ENCODE results near the gene ACO1. TPM values are rescaled to one million over a fixed set of nuclear protein-coding genes. Genes with fewer than 3 reads are reported as not detected.

ACO1 gene
- total and polyA plus RNA-seq, 2 experiments from 2014 or later: 42.1 to 51.5 TPM

DNA sequence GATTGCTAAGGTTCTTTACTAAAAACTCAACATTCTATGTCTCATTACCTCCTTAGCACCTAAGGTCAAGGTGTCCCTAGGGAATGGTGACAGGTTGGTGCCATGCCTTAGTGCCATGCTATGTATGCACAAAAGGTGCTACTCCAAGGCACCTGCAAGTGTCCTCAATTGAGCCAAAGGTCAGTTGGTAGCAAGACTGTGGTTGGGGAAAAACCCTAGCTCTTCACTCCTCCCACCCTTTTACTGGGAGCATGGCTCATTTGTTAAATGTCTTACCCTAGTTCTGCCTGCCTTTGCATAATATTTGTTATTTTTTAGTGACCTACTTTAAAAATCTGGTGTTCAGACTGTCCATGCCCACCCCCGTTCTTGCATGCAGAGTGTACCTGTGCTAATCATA, 17.0 kb downstream of the ACO1 start:
- no peak overlapping the region for H3K27ac ChIP-seq

GRCh38 chr9:32403567-32404260, 19.3 kb downstream of the ACO1 start:
- no peak overlapping the region for H3K4me3 ChIP-seq
- no peak overlapping the region for H3K27ac ChIP-seq
- H3K9me3 ChIP-seq (ENCODE audit: low read depth): no peaks in the 10 kb centered on the region
- H3K27me3 ChIP-seq: no peaks in the 10 kb centered on the region
- H3K4me1 ChIP-seq (ENCODE audit: low read depth): no peaks in the 10 kb centered on the region
- no peak for TF ChIP-seq CTCF (IDR thresholded peaks at IDR 0.05; ENCODE audit: low read depth, low read length)
- no peak for DNase-seq (ENCODE audit: low read depth in 1 of 2, low spot score in 1 of 2)
- H3K36me3 ChIP-seq: peaks cover 34% of the 10 kb centered on the region

More for the DNA sequence above, 17.0 kb downstream of the ACO1 start:
- no peak for TF ChIP-seq CTCF (IDR thresholded peaks at IDR 0.05; ENCODE audit: low read depth, low read length)
- no peaks in the 10 kb centered on the region for H3K4me1 ChIP-seq (ENCODE audit: low read depth)
- no peaks in the 10 kb centered on the region for H3K9me3 ChIP-seq (ENCODE audit: low read depth)
- no peak overlapping the region for H3K4me3 ChIP-seq
- H3K27me3 ChIP-seq: no peaks in the 10 kb centered on the region
- peaks cover 13% of the 10 kb centered on the region for H3K36me3 ChIP-seq
- DNase-seq (ENCODE audit: low read depth in 1 of 2, low spot score in 1 of 2): no peak

GRCh38 chr9:32404402-32404801, 20.0 kb downstream of the ACO1 start:
- Histone ChIP-seq H3K4me3 (no peak overlapping the region), H3K9me3 (ENCODE audit: low read depth) (no peaks in the 10 kb centered on the region), H3K27me3 (no peaks in the 10 kb centered on the region), H3K27ac (no peak overlapping the region), H3K4me1 (ENCODE audit: low read depth) (no peaks in the 10 kb centered on the region), H3K36me3 (peaks cover 36% of the 10 kb centered on the region)
- no peak for TF ChIP-seq CTCF (IDR thresholded peaks at IDR 0.05; ENCODE audit: low read depth, low read length)
- no peak for DNase-seq (ENCODE audit: low read depth in 1 of 2, low spot score in 1 of 2)

- peaks cover 36% of the 10 kb centered on the region for H3K36me3 ChIP-seq
- H3K27me3 ChIP-seq: no peaks in the 10 kb centered on the region
- no peak overlapping the region for H3K4me3 ChIP-seq
- no peaks in the 10 kb centered on the region for H3K4me1 ChIP-seq (ENCODE audit: low read depth)
- DNase-seq (ENCODE audit: low read depth in 1 of 2, low spot score in 1 of 2): no peak
- no peak overlapping the region for H3K27ac ChIP-seq
- H3K9me3 ChIP-seq (ENCODE audit: low read depth): no peaks in the 10 kb centered on the region
- no peak for TF ChIP-seq CTCF (IDR thresholded peaks at IDR 0.05; ENCODE audit: low read depth, low read length)
Observed at GRCh38 chr9:32404856-32405255, 20.4 kb downstream of the ACO1 start.

GRCh38 chr9:32405506-32405905, 21.1 kb downstream of the ACO1 start:
- Histone ChIP-seq H3K4me1 (ENCODE audit: low read depth) (no peaks in the 10 kb centered on the region), H3K36me3 (peaks cover 36% of the 10 kb centered on the region), H3K27me3 (no peaks in the 10 kb centered on the region), H3K4me3 (no peak overlapping the region), H3K9me3 (ENCODE audit: low read depth) (no peaks in the 10 kb centered on the region), H3K27ac (no peak overlapping the region)
- no peak for DNase-seq (ENCODE audit: low read depth in 1 of 2, low spot score in 1 of 2)
- no peak for TF ChIP-seq CTCF (IDR thresholded peaks at IDR 0.05; ENCODE audit: low read depth, low read length)
